GM18951 (cell line): Measurements from ENCODE around the gene NEK1.

Experiments used
- POLR2A ChIP-seq: IDR thresholded peaks from 4 replicates; pipeline ENCODE4 v1.6.1; 2011; ENCODE audit warnings: mild to moderate bottlenecking; ENCODE audit not compliant: insufficient read length, insufficient read depth; ENCODE audit errors: extremely low read depth
- in situ Hi-C: fragments of 300-500 bp; cut with MboI; formaldehyde crosslinking; loops from one replicate; pipeline ENCODE4 v1.12.0; 2022; ENCODE audit warnings: low sequenced_read_pairs, mixed read lengths, inconsistent platforms; ENCODE audit not compliant: unreplicated experiment

The NEK1 gene

GRCh38 chr4:169649545-169650226 lies 37.3 kb upstream of the NEK1 start:
- no peak for TF ChIP-seq POLR2A
- in situ Hi-C loops, result no loop called here

DNA sequence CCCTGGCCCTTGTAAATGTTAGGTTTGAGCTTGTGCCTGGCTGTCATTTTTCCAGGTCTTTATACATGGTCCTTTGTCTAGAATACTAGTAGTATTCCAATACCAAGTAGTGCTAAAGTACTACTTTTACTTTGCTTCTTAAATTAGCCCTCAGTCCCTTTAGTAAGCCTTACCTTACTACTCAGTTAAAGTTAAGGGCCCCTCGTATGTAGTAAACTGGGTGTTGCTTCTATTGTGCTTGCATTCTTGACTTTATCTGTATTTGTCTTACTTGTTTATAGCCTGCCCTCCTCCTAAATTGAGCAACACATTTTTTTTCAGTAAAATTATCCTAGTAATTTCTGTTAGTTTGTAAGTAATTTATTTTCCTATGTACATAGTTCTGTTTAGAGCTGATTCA lies 33.2 kb upstream of the NEK1 start:
- TF ChIP-seq POLR2A, result no peak
- in situ Hi-C loops, result no loop called here

DNA sequence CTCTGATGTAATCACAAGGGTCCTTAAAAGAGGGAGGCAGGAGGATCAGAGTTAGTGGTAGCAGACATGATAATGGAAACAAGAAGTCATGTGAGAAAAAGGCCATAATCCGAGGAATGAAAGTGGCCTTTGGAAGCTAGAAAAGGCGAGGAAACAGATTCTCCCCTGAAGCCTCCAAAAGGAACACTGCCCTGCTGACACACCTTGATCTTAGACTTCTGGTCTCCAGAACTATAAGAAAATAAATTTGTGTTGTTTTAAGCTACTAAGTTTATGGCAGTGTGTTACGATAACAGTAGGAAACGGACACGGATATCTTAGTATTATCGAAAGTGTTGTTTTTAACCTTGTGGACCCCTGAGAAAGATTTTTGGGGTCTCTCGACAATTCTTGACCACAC lies 32.4 kb upstream of the NEK1 start:
- TF ChIP-seq POLR2A, result no peak
- in situ Hi-C loops, result no loop called here

DNA sequence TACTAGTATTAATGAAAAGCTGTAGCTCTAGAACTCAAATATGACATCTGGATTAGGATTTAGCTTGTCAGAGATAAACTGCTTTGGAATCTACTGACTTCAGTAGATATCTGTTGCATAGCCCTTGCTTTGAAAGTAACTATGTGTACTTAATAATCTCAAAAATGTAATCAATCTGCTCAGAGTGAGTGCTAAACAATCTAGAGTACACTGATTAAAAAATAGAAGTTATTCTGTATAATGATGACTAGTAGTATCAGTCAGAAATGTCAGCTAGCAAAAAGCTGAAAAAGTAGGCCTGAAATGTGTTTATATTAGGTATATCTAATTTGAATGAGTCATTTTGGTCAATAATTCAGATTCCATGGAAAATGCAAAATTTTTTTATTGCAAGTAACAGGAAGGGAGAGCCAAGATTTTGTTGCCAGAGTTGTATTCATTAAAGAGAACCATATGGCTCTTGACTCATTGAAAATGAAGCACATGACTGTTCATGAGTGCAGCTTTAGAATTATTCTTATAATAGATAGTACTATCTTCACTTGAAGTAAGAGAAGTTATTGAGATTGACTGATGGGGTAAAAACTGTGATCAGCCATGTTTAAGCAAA lies 28.0 kb upstream of the NEK1 start:
- in situ Hi-C loops, result no loop called here
- no peak for TF ChIP-seq POLR2A

DNA sequence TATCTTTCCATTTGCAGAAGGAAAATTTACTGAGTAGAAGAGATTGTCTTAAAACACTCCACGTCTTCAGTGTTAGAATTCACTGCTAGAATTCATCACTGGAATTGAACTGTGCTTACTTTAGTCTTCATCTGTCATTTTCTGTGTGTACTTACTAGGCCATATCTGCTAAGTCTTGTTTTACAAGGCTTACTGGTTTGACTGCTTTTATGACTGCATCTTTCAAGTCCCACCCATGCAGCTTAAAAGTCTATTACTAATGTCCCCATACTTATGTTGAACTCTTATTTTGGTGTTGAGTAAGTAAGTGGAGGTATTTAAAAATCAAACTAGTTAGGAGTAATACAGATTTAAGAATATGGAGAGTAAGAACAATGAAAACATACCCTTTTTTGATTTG lies 22.6 kb upstream of the NEK1 start:
- no peak for TF ChIP-seq POLR2A
- in situ Hi-C loops, result no loop called here

DNA sequence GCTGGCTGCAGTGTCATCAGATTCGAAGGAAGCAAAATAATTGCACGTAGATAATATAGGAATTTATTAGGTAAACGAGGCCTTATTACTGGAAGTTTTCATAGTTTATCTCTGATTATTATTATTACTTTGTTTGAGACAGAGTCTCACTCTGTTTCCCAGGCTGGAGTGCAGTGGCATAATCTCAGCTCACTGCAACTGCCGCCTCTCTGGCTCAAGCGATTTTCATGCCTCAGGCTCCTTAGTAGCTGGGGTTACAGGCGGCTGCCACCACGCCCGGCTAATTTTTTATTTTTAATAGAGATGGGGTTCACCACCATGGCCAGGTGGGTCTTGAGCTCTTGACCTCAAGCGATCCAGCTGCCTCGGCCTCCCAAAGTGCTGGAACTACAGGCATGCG lies 20.5 kb upstream of the NEK1 start:
- in situ Hi-C loops, result no loop called here
- no peak for TF ChIP-seq POLR2A

DNA sequence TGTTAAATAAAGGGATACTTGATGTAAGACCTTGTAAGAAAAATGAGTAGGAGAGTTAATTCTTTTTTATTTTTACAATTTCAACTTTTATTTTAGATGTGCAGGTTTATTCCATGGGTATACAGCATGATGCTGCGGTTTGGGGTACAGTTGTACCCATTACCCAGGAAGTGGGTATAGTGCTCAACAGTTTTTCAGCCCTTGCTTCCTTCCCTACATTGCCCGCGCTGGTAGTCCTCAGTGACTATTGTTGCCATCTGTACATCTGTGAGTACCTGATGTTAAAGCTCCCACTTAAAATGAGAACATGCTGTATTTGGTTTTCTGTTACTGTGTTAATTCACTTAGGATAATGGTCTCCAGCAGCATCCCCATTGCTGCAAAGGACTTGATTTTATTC lies 17.7 kb upstream of the NEK1 start:
- no peak for TF ChIP-seq POLR2A
- in situ Hi-C loops, result no loop called here

- in situ Hi-C loops, result no loop called here
- TF ChIP-seq POLR2A, result no peak
Measured at GRCh38 chr4:169628579-169628978, 16.2 kb upstream of the NEK1 start.

DNA sequence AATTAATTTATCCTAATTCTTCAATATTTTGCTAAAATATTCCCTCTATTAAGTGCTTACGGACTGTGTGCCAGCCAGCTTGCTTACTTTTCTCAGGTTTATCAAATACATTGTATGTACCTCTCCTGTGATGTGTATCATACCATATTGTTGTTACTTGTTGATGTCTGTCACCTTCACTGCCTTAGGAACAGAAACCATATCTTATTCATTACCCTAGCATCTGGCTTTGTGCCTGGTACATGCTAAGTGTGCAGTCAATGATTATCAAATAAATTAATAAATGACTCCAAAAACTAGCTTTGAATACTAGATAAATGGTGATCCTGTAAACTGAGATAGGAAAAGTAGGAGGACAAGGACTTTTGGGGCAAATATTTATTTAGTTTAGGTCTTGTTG lies 14.9 kb upstream of the NEK1 start:
- in situ Hi-C loops, result no loop called here
- no peak for TF ChIP-seq POLR2A

GRCh38 chr4:169626331-169627282 lies 14.2 kb upstream of the NEK1 start:
- in situ Hi-C loops, result no loop called here
- no peak for TF ChIP-seq POLR2A

DNA sequence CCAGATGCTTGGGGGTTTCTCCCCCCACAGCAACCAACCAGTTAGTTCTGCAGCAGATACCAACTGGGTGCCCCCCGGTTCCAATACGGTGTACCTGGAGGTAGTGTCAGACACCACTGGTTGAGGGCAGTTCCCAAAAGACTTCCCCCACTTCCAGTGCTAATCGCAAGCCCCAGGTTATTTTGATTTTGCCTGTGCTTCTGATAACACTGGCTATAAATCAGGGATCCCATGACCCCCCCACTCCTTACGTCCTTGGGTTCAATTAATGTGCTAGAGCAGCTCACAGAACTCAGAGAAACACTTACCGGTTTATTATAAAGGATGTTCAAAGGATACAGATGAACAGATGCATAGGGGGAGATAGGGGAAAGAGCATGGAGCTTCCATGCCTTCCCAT lies 13.5 kb upstream of the NEK1 start:
- TF ChIP-seq POLR2A, result no peak
- in situ Hi-C loops, result no loop called here

GRCh38 chr4:169624012-169624411 lies 11.6 kb upstream of the NEK1 start:
- in situ Hi-C loops, result loop anchor here (25.0 kb wide), 1 partner anchor 413 kb away; the partner anchor contains the start of gene MFAP3L

- in situ Hi-C loops, result loop anchor here (25.0 kb wide), 1 partner anchor 415 kb away; the partner anchor contains the start of gene MFAP3L
Measured at GRCh38 chr4:169622566-169622965, 10.2 kb upstream of the NEK1 start.

More at GRCh38 chr4:169622566-169622965, 10.2 kb upstream of the NEK1 start:
- TF ChIP-seq POLR2A, result no peak
